WTC11 (cell line): Measurements from ENCODE around the gene MBP. TPM values are rescaled to one million over a fixed set of nuclear protein-coding genes. Genes with fewer than 3 reads are reported as not detected.

Experiments used
- ATAC-seq: fragments of 200-7000 bp; cut with Tn5 transposase; 2 replicates; pipeline ENCODE4 v1.10.0; 2021; ENCODE audit warnings: mild to moderate bottlenecking, moderate library complexity
- Bru-seq: library from RNA; stranded (reverse); fragments of 400-500 nt; gene quantifications from one replicate; lab custom pipeline; 2021; lab: Mats Ljungman, UMichigan
- CTCF ChIA-PET: fragments of 300-600 bp; sonication (Branson Sonifier 250); formaldehyde crosslinking; loops from one replicate; lab custom pipeline; 2021; ENCODE audit warnings: antibody characterized with exemption; lab: Charles Lee
- POLR2A ChIA-PET: fragments of 350-600 bp; sonication (Branson Sonifier 250); formaldehyde crosslinking; loops from one replicate; lab custom pipeline; 2021; ENCODE audit warnings: antibody characterized with exemption; lab: Charles Lee
- DNase-seq: peaks from one replicate; pipeline ENCODE4 v3.0.0; 2021; ENCODE audit warnings: low spot score
- H3K27ac Mint-ChIP-seq: 2 replicates; pipeline ENCODE4 v1.8.0; 2021; ENCODE audit warnings: mixed read lengths
- H3K27me3 Mint-ChIP-seq: 2 replicates; pipeline ENCODE4 v1.8.0; 2021; ENCODE audit warnings: low read depth, mild to moderate bottlenecking, moderate library complexity, mixed read lengths
- H3K36me3 Mint-ChIP-seq: 2 replicates; pipeline ENCODE4 v1.8.0; 2021; ENCODE audit warnings: mixed read lengths
- H3K4me1 Mint-ChIP-seq: 2 replicates; pipeline ENCODE4 v1.8.0; 2022; ENCODE audit warnings: mixed read lengths
- H3K4me3 Mint-ChIP-seq: 2 replicates; pipeline ENCODE4 v1.8.0; 2021; ENCODE audit warnings: mild to moderate bottlenecking, moderate library complexity, mixed read lengths
- H3K9me3 Mint-ChIP-seq: 2 replicates; pipeline ENCODE4 v1.8.0; 2021; ENCODE audit warnings: mixed read lengths
- ATF1 ChIP-seq: sonication (generic); formaldehyde crosslinking; IDR thresholded peaks from 2 replicates; pipeline ENCODE4 v1.8.1; 2023; ENCODE audit warnings: mild to moderate bottlenecking, moderate library complexity, missing genetic modification reagents
- ATF2 ChIP-seq: sonication (generic); formaldehyde crosslinking; IDR thresholded peaks from 2 replicates; pipeline ENCODE4 v1.8.1; 2022; ENCODE audit warnings: low read depth, missing genetic modification reagents, borderline replicate concordance
- CREB1 ChIP-seq: sonication (generic); formaldehyde crosslinking; IDR thresholded peaks from 2 replicates; pipeline ENCODE4 v1.8.0; 2023; ENCODE audit warnings: mild to moderate bottlenecking, missing genetic modification reagents
- CTCF ChIP-seq: fragments of 200-600 bp; IDR thresholded peaks from 2 replicates; pipeline ENCODE4 v1.8.0; 2022; ENCODE audit warnings: antibody characterized with exemption
- FOXP4 ChIP-seq: sonication (generic); formaldehyde crosslinking; IDR thresholded peaks from 2 replicates; pipeline ENCODE4 v1.8.0; 2022; ENCODE audit warnings: mild to moderate bottlenecking, missing genetic modification reagents
- IRF1 ChIP-seq: sonication (generic); formaldehyde crosslinking; IDR thresholded peaks from 2 replicates; pipeline ENCODE4 v1.8.0; 2023; ENCODE audit warnings: missing genetic modification reagents
- MXD4 ChIP-seq: fragments of 250-450 bp; sonication (Bioruptor Pico); IDR thresholded peaks from 2 replicates; pipeline ENCODE4 v1.8.0; 2021; ENCODE audit warnings: mild to moderate bottlenecking, moderate library complexity, borderline replicate concordance
- NFE2L1 ChIP-seq: sonication (generic); formaldehyde crosslinking; IDR thresholded peaks from 2 replicates; pipeline ENCODE4 v1.8.1; 2023; ENCODE audit warnings: missing genetic modification reagents
- NR1H2 ChIP-seq: sonication (generic); formaldehyde crosslinking; IDR thresholded peaks from 2 replicates; pipeline ENCODE4 v1.9.0; 2021; ENCODE audit warnings: mild to moderate bottlenecking, moderate library complexity, missing genetic modification reagents
- NR2C2 ChIP-seq: sonication (generic); formaldehyde crosslinking; IDR thresholded peaks from 2 replicates; pipeline ENCODE4 v1.8.0; 2022; ENCODE audit warnings: mild to moderate bottlenecking, missing genetic modification reagents
- OVOL2 ChIP-seq: fragments of 250-450 bp; sonication (Bioruptor Pico); IDR thresholded peaks from 2 replicates; pipeline ENCODE4 v1.9.0; 2021; ENCODE audit warnings: mild to moderate bottlenecking, borderline replicate concordance
- PRDM15 ChIP-seq: sonication (generic); formaldehyde crosslinking; IDR thresholded peaks from 2 replicates; pipeline ENCODE4 v1.8.0; 2022; ENCODE audit warnings: missing genetic modification reagents
- RORB ChIP-seq: fragments of 250-450 bp; sonication (Bioruptor Pico); IDR thresholded peaks from 2 replicates; pipeline ENCODE4 v1.9.0; 2021; ENCODE audit warnings: mild to moderate bottlenecking
- SMAD3 ChIP-seq: sonication (generic); formaldehyde crosslinking; IDR thresholded peaks from 2 replicates; pipeline ENCODE4 v1.8.0; 2022; ENCODE audit warnings: missing genetic modification reagents, mild to moderate bottlenecking, borderline replicate concordance
- SP1 ChIP-seq: sonication (generic); formaldehyde crosslinking; conservative IDR thresholded peaks from 2 replicates; pipeline ENCODE4 v1.8.1; 2022; ENCODE audit warnings: missing genetic modification reagents
- ZNF281 ChIP-seq: sonication (generic); formaldehyde crosslinking; IDR thresholded peaks from 2 replicates; pipeline ENCODE4 v1.8.0; 2023; ENCODE audit warnings: mild to moderate bottlenecking, missing genetic modification reagents
- ZNF396 ChIP-seq: fragments of 250-450 bp; sonication (Bioruptor Pico); IDR thresholded peaks from 2 replicates; pipeline ENCODE4 v1.8.0; 2021; ENCODE audit warnings: mild to moderate bottlenecking, moderate library complexity, borderline replicate concordance
- ZNF416 ChIP-seq: fragments of 250-450 bp; sonication (Bioruptor Pico); IDR thresholded peaks from 2 replicates; pipeline ENCODE4 v1.9.0; 2021; ENCODE audit warnings: mild to moderate bottlenecking, inconsistent platforms
- ZNF425 ChIP-seq: fragments of 250-450 bp; sonication (Bioruptor Pico); conservative IDR thresholded peaks from 2 replicates; pipeline ENCODE4 v1.9.0; 2021; ENCODE audit warnings: mild to moderate bottlenecking
- long read RNA-seq, 3 experiments: library from RNA in 1 of 3; library from capped mRNA in 1 of 3; library from polyadenylated mRNA in 1 of 3; unstranded in 2 of 3; stranded (forward) in 1 of 3; transcript quantifications; one replicate each; pipeline ENCODE4 v2.0.0, GENCODE V29; 2021
- total RNA-seq: library from RNA; stranded (reverse); gene quantifications from 3 replicates; pipeline ENCODE4 v1.2.3, GENCODE V29; 2021

Gene MBP
- total RNA-seq (19.6 to 20.2 TPM (median 19.6 TPM) in 3 replicates), Bru-seq, nascent RNA (percentile 64 among the genes with signal in this experiment)
- long read RNA-seq, experiment 1, full-length matches to known transcripts: 28 of 50 reads
- long read RNA-seq, experiment 1, partial matches to known transcripts: 2 of 50 reads
- long read RNA-seq, experiment 1, other reads (novel, unspliced or antisense): 20 of 50 reads
- long read RNA-seq, experiment 2, full-length matches to known transcripts: 10 of 20 reads
- long read RNA-seq, experiment 2, partial matches to known transcripts: 0 of 20 reads
- long read RNA-seq, experiment 2, other reads (novel, unspliced or antisense): 10 of 20 reads
- long read RNA-seq, experiment 3: 0 reads

- H3K9me3 Mint-ChIP-seq: no peaks in the 10 kb centered on the region
- ChIA-PET CTCF (interaction anchor here (0.9 to 1.5 kb wide), 8 partner anchors 9 to 209 kb away, joined by 3 to 7 read pairs (median 4); no protein-coding TSS in a partner anchor), POLR2A (interaction anchor here (0.8 to 1.4 kb wide), 3 partner anchors 9 to 35 kb away, joined by 3 to 6 read pairs (median 4); no protein-coding TSS in a partner anchor)
- H3K4me1 Mint-ChIP-seq: peaks cover 24% of the 10 kb centered on the region
- H3K4me3 Mint-ChIP-seq: peak within 1 kb of the TSS; percentile 82
- H3K27ac Mint-ChIP-seq: no peak within 1 kb of the TSS; the same call in 1 of the 2 replicates
- DNase-seq (peak; percentile 79), ATAC-seq (peak; percentile 71)
- H3K36me3 Mint-ChIP-seq: peaks cover 3% of the 10 kb centered on the region; the same call in 1 of the 2 replicates
- H3K27me3 Mint-ChIP-seq: peaks cover 44% of the 10 kb centered on the region
- TF ChIP-seq CREB1 (CRISPR knock-in tag) (no peak), ZNF416 (no peak), CTCF (no peak), RORB (no peak), IRF1 (no peak), FOXP4 (CRISPR knock-in tag) (0 out of 2 replicates have a peak, but pooled peaks have one; percentile 39), SMAD3 (CRISPR knock-in tag) (no peak), NFE2L1 (no peak), PRDM15 (peak; percentile 63), ZNF396 (CRISPR knock-in tag) (no peak), NR2C2 (CRISPR knock-in tag) (no peak), ATF1 (no peak), SP1 (CRISPR knock-in tag) (no peak), ZNF425 (CRISPR knock-in tag) (no peak), ATF2 (CRISPR knock-in tag) (no peak), NR1H2 (CRISPR knock-in tag) (no peak), MXD4 (CRISPR knock-in tag) (no peak), ZNF281 (CRISPR knock-in tag) (no peak), OVOL2 (CRISPR knock-in tag) (no peak)
Observed at GRCh38 chr18:77132369-77133050, at the start of gene MBP. TSS of gene MBP (minus strand) at chr18:77132783. CDS start at chr18:77105261, 27,522 bp downstream.
